NK-92 (cell line): ENCODE data around the gene KCTD1.

Source experiments
- DNase-seq: peaks from one replicate; lab custom pipeline; 2025; ENCODE audit not compliant: unreplicated experiment; lab: John Stamatoyannopoulos, UW

KCTD1 gene

GRCh38 chr18:26434887-26435286, 113.5 kb downstream of the KCTD1 start:
- no peak for DNase-seq

GRCh38 chr18:26432651-26433424, 115.5 kb downstream of the KCTD1 start:
- no peak for DNase-seq

GRCh38 chr18:26429535-26430226, 118.7 kb downstream of the KCTD1 start:
- DNase-seq = no peak

GRCh38 chr18:26425148-26425531, 123.2 kb downstream of the KCTD1 start:
- DNase-seq = no peak

- no peak for DNase-seq
Observed at GRCh38 chr18:26424428-26425147, 123.8 kb downstream of the KCTD1 start.

GRCh38 chr18:26422472-26423162, 125.7 kb downstream of the KCTD1 start:
- no peak for DNase-seq

- DNase-seq = no peak
Observed at GRCh38 chr18:26421931-26422330, 126.4 kb downstream of the KCTD1 start.

GRCh38 chr18:26421503-26421902, 126.8 kb downstream of the KCTD1 start:
- no peak for DNase-seq

- no peak for DNase-seq
Observed at GRCh38 chr18:26419746-26420145, 128.6 kb downstream of the KCTD1 start.

GRCh38 chr18:26418225-26418624, 130.1 kb downstream of the KCTD1 start:
- no peak for DNase-seq

- DNase-seq = no peak
Observed at GRCh38 chr18:26417190-26417589, 131.2 kb downstream of the KCTD1 start.

- DNase-seq = no peak
Observed at GRCh38 chr18:26416652-26417150, 131.7 kb downstream of the KCTD1 start.

GRCh38 chr18:26415631-26416030, 132.7 kb downstream of the KCTD1 start:
- no peak for DNase-seq

- no peak for DNase-seq
Observed at GRCh38 chr18:26414901-26415440, 133.4 kb downstream of the KCTD1 start.

- DNase-seq = no peak
Observed at GRCh38 chr18:26409091-26409490, 139.3 kb downstream of the KCTD1 start.

GRCh38 chr18:26407736-26408601, 140.4 kb downstream of the KCTD1 start:
- no peak for DNase-seq

- no peak for DNase-seq
Observed at GRCh38 chr18:26406854-26407517, 141.4 kb downstream of the KCTD1 start.

- DNase-seq = no peak
Observed at GRCh38 chr18:26406324-26406723, 142.0 kb downstream of the KCTD1 start.

- no peak for DNase-seq
Observed at GRCh38 chr18:26405190-26405801, 143.1 kb downstream of the KCTD1 start.
